NCI-H187 (cell line): ENCODE results near the gene MRPS10.
"Not testable (repeated sequence)": the region's sequence is repeated elsewhere in the genome, so short reads cannot be mapped to it uniquely, and the experiment has no call there.

Experiments
- DNase-seq, 2 experiments: peaks; one replicate each; lab custom pipeline; 2025; lab: John Stamatoyannopoulos, UW

The MRPS10 gene

DNA sequence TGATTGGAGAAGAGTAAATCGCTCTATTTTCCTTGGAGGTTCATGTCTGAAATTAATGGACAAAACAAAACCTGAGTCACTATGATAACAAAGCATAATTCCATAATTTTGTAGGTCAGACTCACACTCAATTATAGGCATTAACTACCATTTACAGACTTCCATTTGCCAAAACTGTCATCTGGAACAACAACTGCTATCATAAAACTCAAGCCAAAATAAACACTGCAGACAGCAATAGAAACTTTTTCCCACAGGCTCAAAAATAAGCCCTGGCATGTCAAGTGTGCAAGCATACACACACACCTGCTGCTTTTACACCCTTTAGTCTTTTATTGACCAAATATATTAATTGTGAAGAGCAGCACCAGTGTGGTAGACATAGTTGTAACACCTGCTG, 7.1 kb downstream of the MRPS10 start:
- no peak for DNase-seq

DNA sequence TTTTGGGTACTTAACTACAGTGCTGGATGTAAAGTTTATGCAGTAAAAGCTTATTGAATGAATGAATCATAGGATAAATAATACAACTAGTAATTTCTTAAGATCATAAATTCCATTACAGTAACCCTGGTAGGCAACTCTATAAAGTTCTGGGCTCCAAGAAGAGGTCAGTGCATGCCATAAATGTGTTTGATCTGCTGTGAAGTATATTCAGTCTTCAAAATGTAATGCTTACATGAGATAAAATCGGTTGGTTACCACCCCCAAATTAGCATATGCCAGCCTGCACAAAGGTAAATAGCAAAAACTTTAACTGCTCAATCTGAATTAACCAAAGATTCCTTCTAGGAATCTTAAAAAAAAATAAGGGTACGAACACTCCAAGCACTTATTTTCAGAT, 10.1 kb downstream of the MRPS10 start:
- not testable (repeated sequence) for DNase-seq

DNA sequence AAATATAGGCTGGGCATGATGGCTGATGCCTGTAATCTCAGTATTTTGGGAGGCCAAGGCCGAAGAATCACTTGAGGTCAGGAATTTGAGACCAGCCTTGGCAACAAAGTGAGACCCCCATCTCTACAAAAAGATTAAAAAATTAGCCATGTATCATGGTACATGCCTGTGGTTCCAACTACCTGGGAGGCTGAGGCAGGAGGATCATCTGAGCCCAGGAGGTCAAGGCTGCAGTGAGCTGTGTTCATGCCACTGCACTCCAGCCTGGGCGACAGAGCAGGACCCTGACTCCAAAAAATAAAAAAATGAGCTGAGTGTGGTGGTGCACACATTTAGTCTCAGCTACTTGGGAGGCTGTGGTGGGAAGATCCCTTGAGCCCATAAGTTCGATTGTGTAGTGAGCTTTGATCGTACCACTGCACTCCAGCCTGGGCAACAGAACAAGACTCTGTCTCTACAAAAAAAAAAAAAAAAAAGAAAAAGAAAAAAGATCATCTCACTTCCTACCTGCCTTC, 12.8 kb downstream of the MRPS10 start:
- DNase-seq, result no peak

DNA sequence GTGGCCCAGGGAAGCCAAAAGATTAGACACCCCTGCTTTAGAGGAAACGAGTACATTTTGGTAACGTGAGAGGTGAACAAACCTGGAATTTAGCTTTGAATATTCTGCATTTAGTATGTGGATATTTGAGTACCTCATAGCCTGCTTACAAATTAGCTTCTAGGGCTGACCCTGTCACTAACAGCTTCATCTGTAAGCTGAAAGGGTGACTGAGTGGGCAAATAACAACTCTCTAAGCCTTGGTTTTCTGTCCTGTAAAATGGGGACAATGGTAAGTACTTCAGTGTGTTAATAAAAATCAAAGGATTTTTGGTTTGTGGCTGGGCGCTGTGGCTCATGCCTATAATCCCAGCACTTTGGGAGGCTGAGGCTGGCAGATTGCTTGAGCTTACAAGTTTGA, 14.5 kb downstream of the MRPS10 start:
- DNase-seq, result no peak

DNA sequence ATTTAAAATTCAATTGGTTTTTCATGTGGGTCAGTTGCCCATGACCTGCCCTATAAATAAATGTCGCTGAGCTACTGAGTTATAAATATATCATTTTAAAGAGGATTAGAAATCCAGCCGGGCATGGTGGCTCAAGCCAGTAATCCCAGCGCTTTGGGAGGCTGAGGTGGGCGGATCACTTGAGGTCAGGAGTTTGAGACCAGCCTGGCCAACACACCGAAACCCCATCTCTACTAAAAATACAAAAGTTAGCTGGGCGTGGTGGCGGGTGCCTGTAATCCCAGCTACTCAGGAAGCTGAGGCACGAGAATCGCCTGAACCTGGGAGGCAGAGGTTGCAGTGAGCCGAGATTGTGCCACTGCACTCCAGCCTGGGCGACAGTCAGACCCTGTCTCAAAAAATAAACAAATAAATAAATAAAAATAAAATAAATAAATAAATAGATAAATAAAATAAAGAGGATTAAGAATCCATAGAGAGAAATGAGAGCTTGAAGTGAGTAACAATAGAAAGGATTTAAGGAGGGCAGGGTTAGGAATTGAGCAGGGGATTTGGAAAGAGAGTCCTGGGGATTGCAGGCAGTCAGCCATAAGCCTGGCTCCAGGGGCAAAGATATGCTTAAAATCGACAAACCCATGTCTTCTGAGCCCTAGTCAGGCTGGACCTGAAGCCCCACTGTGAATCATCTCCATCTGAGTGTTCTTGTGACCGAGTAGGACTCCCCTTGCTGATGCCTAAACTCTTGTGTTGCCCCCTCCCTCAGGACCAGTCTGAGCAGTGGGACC, 15.3 kb downstream of the MRPS10 start:
- not testable (repeated sequence) for DNase-seq

DNA sequence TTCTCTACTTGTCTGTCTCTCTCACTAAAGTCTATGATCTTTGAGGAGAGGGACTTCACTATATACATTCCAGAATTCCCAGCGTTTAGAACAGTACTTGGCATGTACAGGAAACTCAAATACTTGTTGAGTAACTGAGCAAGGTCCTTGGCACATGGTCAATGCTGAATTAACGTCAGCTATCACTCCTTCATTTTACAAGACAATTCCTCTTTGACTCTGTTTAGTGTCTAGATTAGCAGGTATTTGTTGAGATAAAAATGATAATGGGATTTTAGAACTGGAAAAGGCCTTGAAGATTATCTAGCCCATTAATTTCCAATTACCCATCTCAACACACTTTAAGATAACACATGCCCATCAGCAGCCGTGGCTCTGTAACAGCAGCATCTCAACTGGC, 16.3 kb downstream of the MRPS10 start:
- DNase-seq, result no peak

DNA sequence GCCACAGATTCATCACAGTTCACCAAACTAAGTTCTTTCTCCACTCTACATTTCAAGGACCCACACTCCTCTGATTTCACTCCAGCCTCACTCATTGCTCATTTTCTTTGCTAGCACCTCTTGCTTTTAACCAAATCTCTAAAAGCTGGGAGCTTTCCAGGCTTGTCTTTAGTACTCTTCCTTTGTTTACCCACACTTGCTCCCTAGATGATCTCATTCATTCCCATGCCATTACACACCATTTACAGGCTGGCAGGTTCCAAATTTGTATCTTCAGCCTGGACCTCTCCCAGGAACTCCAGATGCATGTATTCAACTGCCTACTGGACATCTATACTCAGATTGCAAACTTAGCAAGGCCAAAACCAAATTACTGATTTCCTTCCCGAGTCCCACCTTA, 17.6 kb downstream of the MRPS10 start:
- DNase-seq, result no peak

DNA sequence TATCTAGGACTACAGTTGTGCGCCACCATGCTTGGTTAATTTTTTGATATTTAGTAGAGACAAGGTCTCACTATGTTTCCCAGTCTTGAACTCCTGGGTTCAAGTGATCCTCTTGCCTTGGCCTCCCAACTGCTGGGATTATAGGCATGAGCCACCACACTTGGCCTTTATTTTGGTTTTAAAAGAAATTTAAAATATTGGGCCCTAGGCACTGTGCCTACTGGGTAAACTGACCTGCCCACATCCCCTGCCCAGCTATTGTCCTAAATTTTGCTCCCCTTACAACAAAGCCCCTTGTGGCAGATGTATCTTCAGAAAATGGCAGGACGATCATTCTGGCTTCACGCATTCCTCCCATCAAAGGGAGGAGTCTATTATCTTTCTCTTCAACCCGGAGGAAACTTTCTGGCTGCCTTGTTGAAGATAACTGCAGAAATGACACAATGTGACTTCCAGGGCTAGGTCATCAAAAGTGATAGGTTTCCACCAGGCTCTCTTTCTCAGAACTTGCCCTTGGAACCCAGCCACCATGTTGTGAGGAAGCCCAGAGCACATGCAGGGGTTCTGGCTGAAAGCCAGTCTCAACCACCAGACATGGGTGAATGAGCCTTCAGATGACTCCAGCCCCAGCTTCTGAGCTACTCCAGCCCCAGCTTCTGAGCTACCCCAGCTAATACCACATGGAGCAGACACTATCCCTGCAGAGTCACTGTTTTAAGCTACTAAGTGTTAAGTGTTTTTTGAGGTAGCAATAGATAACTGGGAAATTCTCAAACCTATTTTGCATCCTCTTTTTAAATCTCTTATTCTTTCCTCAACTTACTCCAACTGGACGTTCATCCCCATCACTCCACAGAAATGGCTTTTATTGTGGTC, 18.3 kb downstream of the MRPS10 start:
- DNase-seq, result no peak

DNA sequence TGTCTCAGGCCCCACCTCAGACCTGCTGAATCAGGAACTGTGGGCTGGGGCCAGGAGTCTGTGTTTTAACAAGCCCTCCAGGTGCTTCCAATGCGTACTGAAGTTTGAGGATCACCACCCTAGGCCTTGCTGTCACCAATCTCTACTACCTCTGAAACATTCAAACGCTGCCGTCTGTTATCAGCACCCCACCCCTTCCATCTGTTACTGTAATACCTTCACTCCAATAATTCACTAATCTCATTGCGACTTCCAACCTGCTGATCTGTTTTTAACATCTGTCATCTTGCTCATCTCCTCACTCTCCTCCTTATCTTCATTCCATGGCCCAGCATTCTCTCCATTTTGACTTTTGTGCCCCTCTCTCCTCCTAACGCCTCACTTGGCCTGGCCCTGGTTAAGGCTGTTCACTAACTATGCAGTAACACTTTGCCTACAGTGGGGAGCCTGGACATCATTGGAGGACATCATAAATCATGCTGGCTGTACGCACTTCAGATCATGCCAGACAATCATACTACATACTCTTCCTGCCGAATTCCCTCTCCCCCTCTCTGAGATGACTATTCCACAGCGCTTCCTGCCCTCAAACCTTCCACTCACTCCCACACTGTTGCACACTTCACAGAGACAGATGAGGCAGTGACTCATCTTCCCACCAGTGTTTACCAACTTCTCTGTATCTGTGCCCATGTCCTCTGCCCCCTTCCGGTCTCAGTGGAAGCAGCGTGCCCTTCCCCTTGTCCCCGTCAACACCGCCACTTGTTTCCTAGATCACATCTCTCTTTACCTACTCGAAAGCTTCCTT, 19.9 kb downstream of the MRPS10 start:
- no peak for DNase-seq

DNA sequence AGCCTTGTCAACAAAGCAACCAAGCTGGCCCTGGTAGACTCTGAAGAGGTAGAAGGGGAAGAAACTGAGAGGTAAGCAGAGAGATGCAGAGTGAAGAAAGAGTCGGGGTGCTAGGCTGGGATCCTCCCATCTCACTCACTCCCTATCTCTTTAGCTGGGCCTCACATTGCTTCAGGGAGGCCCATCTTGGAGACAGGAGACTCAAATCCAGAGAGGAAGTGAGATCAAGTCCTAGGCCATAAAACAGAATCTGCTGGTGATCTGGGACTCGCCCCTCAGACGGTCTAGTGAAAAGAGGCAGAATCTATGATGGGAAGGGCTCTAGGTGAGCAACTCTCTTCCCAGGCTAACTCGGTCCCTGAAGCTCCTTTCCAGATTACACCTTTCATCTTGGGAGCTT, 22.2 kb downstream of the MRPS10 start:
- DNase-seq, result no peak

DNA sequence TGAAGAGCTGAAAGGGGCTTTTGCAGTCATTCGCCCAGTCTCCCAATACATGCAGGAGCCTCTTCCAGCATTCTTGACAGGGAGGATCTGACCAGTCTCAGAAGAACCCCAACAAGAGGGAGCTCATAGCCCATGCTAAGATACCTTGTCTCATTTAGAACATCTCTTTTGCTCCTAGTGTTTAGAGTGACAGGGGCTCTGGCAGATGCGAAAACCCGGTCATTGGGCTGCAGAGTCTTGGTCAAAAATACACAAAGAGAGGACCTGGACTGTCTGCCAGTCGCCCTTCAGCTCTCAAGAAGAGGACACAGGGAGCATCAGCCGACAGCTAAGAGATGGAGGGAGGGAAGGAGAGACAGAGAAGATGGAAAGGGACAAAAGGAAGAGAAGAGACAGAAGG, 23.6 kb downstream of the MRPS10 start:
- no peak for DNase-seq

DNA sequence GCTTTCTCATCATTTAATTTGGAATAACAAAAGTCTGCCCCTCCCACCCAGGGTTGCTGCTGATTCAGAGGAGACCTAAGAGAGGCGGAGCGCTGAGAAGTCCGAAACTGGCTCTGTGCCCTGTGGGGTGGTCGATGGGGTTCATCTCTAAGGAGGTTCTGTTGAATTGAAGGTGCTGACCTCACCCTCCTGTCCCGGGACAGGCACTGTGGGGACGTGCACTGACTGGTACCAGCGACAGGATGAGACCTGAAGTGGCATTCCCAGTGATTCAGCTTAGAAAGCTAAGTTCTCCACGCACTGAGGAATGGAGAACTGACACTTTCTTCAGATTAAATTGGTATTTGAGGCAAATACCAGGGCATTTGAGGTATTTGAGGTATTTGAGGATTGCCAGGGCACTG, 24.2 kb downstream of the MRPS10 start:
- no peak for DNase-seq

DNA sequence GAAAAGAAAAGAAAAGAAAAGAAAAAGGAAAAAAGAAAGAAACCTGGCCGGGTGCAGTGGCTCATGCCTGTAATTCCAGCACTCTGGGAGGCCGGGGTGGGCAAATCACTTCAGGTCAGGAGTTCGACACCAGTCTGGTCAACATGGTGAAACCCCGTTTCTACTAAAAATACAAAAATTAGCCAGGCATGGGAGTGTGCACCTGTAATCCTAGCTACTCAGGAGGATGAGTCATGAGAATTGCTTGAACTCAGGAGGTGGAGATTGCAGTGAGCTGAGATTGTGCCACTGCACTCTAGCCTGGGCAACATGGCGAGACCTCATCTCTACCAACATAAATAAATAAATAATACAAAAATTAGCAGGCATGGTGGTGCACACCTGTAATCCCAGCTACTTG, 25.3 kb downstream of the MRPS10 start:
- not testable (repeated sequence) for DNase-seq

DNA sequence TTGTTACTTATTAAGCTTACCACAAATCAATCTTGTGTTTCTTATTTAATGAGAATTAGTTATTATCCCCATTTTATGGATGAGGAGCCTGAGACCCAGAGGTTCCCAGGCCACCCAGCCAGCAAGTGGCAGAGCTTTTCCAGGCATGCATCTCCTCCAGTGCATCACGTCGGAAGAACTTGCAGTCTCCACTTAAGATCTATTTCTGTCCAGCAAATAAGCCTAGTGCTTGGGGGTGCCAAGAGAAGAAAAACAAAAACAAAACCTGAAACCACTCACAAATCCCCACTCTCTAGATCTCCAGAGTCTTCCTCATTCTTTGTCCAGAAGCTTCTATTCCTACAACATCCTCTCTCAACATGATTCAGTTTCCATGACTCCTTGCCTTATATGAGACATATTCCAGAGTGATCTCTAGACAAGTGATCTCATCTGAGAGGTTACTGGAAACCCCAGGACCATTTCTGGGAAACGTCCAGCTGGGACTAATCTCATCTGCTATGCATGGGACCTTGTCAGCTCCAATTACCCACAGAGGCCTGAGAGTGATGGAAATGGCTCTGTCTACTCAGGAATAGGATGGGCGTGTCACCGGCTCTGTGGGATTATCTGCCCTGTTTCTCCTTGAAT, 27.0 kb downstream of the MRPS10 start:
- no peak for DNase-seq

DNA sequence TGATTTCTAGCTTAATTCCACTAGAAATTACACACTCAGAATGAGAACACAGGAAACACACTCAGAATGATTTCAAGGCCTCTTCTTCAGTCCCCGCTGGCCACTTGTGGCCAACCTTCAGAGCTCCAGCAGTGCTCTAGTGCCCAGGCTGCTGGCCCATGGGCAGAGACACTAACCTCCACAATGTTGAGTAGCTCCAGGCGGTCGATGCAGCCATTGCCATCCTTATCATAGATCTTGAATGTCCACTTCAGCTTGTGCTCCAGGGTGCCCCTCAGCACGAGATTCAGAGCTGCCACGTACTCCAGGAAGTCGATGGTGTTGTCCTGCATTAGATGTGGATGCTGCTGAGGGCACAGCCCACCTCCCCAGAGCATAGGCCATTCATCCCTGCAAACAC, 29.3 kb downstream of the MRPS10 start:
- DNase-seq, result no peak

DNA sequence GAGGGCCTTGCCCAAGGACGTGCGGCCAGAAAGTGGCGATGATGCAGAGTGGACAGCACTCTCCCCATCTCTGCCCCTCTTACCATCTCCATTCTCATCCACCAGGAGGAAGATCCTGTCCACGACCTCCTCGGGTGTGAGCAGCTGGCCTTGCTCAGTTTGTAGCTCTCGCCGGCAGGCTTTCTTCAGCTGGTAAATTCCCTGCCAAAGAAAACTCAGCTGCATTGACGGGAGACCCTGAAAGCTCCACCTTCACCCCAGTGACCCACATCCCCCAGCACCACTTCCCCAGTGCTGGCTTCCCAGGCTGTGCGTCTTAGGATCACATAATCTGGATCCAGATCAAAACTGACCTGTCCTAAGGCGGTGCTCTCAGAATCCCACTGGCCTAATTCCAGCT, 32.1 kb downstream of the MRPS10 start:
- no peak for DNase-seq

DNA sequence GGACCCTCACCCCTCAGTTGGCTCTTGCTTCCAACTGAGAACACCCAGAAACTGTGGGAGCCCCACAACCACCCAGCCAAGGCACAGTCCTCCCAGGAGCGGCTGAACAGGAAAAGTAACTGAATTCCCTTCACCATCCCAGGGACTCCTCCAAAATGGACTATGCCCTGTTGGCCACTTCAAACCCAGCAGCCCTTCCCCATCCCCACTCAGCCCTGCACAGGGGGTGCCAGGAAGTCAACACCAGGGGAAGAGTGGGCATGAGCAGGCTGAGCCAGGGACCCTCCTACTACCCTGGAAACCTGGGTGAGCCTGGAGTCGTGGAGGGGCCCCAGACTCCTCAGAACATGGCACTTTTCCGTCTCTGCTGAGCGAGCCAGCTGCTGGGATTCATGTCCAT, 33.2 kb downstream of the MRPS10 start:
- DNase-seq, result no peak

DNA sequence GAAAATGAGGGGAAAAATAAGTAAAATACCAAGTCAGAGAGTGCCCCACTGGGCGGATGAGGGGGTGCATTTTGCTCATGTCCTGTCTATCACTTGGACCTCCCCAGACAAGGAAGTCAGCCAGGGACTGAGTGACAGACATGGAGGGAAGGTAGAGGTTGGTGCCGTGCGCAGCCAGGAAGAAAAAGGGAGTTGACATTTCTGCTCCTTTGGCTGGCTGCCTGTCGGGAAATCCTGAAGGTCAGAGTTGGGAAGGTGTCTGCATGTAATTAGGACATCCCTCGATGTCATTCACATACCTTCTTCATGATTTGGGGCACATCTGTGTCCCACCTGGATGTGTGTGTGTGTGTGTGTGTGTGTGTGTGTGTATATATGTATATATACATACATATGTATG, 35.6 kb downstream of the MRPS10 start:
- DNase-seq, result no peak

DNA sequence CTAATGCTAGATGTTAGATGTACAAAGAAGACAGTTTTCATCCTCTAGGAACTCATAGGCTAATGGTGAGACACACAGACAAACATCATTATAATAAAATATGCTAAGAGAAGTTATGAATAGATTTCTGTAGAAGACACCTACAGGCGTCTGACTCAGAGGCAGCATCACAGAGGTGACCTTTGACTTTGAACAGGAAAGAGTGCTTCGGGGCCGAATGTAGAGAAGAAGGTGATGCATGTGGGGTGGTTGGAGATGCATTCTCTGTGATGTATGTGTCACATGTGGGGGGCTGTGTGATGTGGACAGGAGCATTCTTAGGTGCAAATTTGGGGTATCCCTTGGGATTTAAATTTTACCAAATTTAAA, 37.7 kb downstream of the MRPS10 start:
- DNase-seq, result no peak

DNA sequence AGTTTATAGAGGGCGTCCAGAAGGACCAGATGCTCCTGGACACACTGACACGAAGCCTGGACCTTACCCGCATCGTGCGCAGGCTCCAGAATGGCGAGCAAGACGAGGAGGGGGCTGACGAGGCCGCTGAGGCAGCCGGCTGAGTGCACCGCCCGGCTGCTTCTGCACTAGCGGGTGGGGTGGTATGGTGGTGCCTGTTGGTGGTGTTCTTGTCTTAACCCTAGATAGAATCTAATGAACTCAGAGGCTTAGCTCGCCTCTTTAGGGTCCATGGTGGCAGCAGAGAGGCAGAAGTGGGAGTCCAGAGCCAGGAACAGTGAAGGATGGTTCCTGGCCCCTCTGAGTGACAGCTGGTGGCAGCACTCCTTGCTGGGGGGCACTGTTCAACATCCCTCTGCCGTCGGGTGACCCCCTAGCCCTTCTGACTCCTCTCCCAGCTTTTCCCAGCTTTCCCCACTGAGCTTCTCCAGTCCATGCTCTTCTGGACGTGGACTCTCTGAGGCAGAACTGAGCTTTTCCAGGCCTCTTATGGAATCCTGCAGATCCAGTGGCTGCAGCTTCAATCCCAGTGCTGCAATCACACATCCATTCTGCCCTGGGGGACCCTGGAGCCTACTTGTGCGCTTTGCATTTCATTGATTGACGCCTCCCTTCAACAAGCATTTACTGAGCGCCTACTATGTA, 38.3 kb downstream of the MRPS10 start:
- no peak for DNase-seq
